Subcutaneous adipose tissue (tissue), 4 donors: ENCODE results near the gene OLFM1. TPM values are rescaled to one million over a fixed set of nuclear protein-coding genes. Genes with fewer than 3 reads are reported as not detected.

Experiments used
- CTCF ChIP-seq: fragments of 450-650 bp; IDR thresholded peaks from one replicate; pipeline ENCODE4 v1.5.1; 2016; ENCODE audit warnings: low read depth, mild to moderate bottlenecking, control low read depth, antibody characterized with exemption, moderate library complexity
- total RNA-seq, 4 donors: library from RNA; depleted of rRNA; stranded (reverse); fragments of >200 nt; gene quantifications; one replicate each; pipeline ENCODE4 v1.1.0, GENCODE V29; 2016

Gene OLFM1
- total RNA-seq, 4 donors from 2014 or later = 10.9 to 25.6 (median 22.8) TPM

- TF ChIP-seq CTCF = no peak
Observed at GRCh38 chr9:135127718-135128670, 40.5 kb downstream of the OLFM1 start.

- TF ChIP-seq CTCF = no peak
Observed at GRCh38 chr9:135129137-135129695, 41.7 kb downstream of the OLFM1 start.

GRCh38 chr9:135130207-135130976 is 42.9 kb downstream of the OLFM1 start:
- no peak for TF ChIP-seq CTCF

- no peak for TF ChIP-seq CTCF
Observed at GRCh38 chr9:135131488-135131887, 44.0 kb downstream of the OLFM1 start.

- no peak for TF ChIP-seq CTCF
Observed at GRCh38 chr9:135132008-135132407, 44.5 kb downstream of the OLFM1 start.

GRCh38 chr9:135134268-135135022 is 47.0 kb downstream of the OLFM1 start:
- TF ChIP-seq CTCF = no peak
